GM20000 (cell line): Measurements from ENCODE around the gene FBXW5.

Experiments
- DNase-seq: peaks from one replicate; pipeline ENCODE4 v3.0.0; 2012; ENCODE audit warnings: low spot score
- CTCF ChIP-seq: IDR thresholded peaks from 2 replicates; pipeline ENCODE4 v1.5.1; 2012; ENCODE audit warnings: mild to moderate bottlenecking, control low read depth; ENCODE audit errors: extremely low read depth, missing control alignments

The FBXW5 gene

GRCh38 chr9:136901516-136902258 is 42.9 kb downstream of the FBXW5 start:
- no peak for TF ChIP-seq CTCF
- DNase-seq = peak; percentile 88

GRCh38 chr9:136900988-136901515 is 43.5 kb downstream of the FBXW5 start:
- no peak for DNase-seq

GRCh38 chr9:136900556-136900955 is 44.0 kb downstream of the FBXW5 start:
- TF ChIP-seq CTCF = no peak
- DNase-seq = no peak

More at GRCh38 chr9:136900988-136901515, 43.5 kb downstream of the FBXW5 start:
- TF ChIP-seq CTCF = no peak

- no peak for TF ChIP-seq CTCF
- peak; percentile 64 for DNase-seq
Observed at GRCh38 chr9:136899196-136899595, 45.3 kb downstream of the FBXW5 start.

GRCh38 chr9:136898483-136899100 is 45.9 kb downstream of the FBXW5 start:
- no peak for TF ChIP-seq CTCF
- no peak for DNase-seq

- DNase-seq = no peak
- no peak for TF ChIP-seq CTCF
Observed at GRCh38 chr9:136896027-136896426, 48.5 kb downstream of the FBXW5 start.

- no peak for DNase-seq
- TF ChIP-seq CTCF = no peak
Observed at GRCh38 chr9:136890661-136891060, 53.9 kb downstream of the FBXW5 start.
